NB4 (cell line): Measurements from ENCODE around the gene CDH12.

Experiments
- POLR2A ChIP-seq: IDR thresholded peaks from 2 replicates; pipeline ENCODE4 v1.6.1; 2011; ENCODE audit warnings: mild to moderate bottlenecking; ENCODE audit not compliant: insufficient read length; ENCODE audit errors: extremely low read depth
- TF ChIP-seq, protein P1 (sequence below): IDR thresholded peaks from one replicate; pipeline ENCODE4 v1.5.1; 2012; ENCODE audit warnings: low read depth, low read length

DNA sequence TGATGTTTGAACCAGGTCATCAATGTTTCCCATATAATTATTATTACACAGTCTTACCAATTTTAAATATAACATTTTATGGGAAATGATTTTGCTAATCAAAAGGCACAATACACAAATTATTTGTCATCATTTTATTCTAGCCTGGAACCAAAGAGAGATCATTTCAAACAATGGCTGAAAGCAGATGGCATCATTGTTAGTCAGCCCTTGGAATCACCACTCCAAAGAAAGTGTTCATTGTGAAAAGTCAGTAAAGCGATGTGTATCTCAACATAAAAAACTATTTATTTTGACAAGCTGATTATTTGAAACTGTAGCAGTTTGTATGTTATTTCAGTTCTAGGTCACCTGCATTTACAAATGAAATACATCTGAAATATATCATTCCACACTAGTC lies 1068.7 kb downstream of the CDH12 start:
- TF ChIP-seq, protein P1, sequence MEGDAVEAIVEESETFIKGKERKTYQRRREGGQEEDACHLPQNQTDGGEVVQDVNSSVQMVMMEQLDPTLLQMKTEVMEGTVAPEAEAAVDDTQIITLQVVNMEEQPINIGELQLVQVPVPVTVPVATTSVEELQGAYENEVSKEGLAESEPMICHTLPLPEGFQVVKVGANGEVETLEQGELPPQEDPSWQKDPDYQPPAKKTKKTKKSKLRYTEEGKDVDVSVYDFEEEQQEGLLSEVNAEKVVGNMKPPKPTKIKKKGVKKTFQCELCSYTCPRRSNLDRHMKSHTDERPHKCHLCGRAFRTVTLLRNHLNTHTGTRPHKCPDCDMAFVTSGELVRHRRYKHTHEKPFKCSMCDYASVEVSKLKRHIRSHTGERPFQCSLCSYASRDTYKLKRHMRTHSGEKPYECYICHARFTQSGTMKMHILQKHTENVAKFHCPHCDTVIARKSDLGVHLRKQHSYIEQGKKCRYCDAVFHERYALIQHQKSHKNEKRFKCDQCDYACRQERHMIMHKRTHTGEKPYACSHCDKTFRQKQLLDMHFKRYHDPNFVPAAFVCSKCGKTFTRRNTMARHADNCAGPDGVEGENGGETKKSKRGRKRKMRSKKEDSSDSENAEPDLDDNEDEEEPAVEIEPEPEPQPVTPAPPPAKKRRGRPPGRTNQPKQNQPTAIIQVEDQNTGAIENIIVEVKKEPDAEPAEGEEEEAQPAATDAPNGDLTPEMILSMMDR = no peak
- no peak for TF ChIP-seq POLR2A
